Spleen (tissue), 11 donors: ENCODE results near the gene KCND3. TPM values are rescaled to one million over a fixed set of nuclear protein-coding genes. Genes with fewer than 3 reads are reported as not detected.

ENCODE experiments used
- DNase-seq: peaks from one replicate; pipeline ENCODE4 v3.0.0-alpha.2; 2020
- H3K27ac ChIP-seq, 8 donors: fragments of 200-600 bp; sonication (generic) in 7 of 8; 1 replicate in 4 of 8; 2 replicates in 4 of 8; pipeline versions ENCODE4 v1.5.0 to v1.8.0; 2016 to 2021; ENCODE audit warnings: inconsistent platforms in 4 of 8, mild to moderate bottlenecking in 4 of 8, moderate library complexity in 1 of 8
- H3K27me3 ChIP-seq, 7 donors: fragments of 200-600 bp; sonication (generic) in 6 of 7; replicated peaks in 1 of 7; 1 replicate in 4 of 7; 2 replicates in 3 of 7; pipeline versions ENCODE4 v1.5.0 to v1.8.0; 2016 to 2021; ENCODE audit warnings: inconsistent platforms in 3 of 7, mild to moderate bottlenecking in 1 of 7
- H3K36me3 ChIP-seq, 6 donors: fragments of 200-600 bp; sonication (generic) in 5 of 6; 1 replicate in 4 of 6; 2 replicates in 2 of 6; pipeline versions ENCODE4 v1.5.0 to v1.8.0; 2016 to 2021; ENCODE audit warnings: inconsistent platforms in 2 of 6
- H3K4me1 ChIP-seq, 6 donors: fragments of 200-600 bp; sonication (generic) in 5 of 6; 1 replicate in 3 of 6; 2 replicates in 3 of 6; pipeline versions ENCODE4 v1.5.0 to v1.8.0; 2016 to 2021; ENCODE audit warnings: inconsistent platforms in 3 of 6
- H3K4me3 ChIP-seq, 8 donors: fragments of 200-600 bp; sonication (generic) in 7 of 8; 1 replicate in 4 of 8; 2 replicates in 4 of 8; pipeline versions ENCODE4 v1.5.0 to v1.8.0; 2016 to 2021; ENCODE audit warnings: inconsistent platforms in 4 of 8, mild to moderate bottlenecking in 4 of 8, moderate library complexity in 2 of 8
- H3K9me3 ChIP-seq, 8 donors: fragments of 200-600 bp; sonication (generic) in 7 of 8; 1 replicate in 4 of 8; 2 replicates in 4 of 8; pipeline versions ENCODE4 v1.5.0 to v1.8.0; 2016 to 2021; ENCODE audit warnings: inconsistent platforms in 4 of 8
- POLR2A ChIP-seq, 3 donors: fragments of 450-650 bp; IDR thresholded peaks; one replicate each; pipeline ENCODE4 v1.5.1; 2017; ENCODE audit warnings: antibody characterized with exemption in 3 of 3, mild to moderate bottlenecking in 1 of 3
- POLR2AphosphoS5 ChIP-seq, 3 donors: sonication (generic); formaldehyde crosslinking; IDR thresholded peaks; one replicate each; pipeline ENCODE4 v1.5.1; 2017; ENCODE audit warnings: antibody characterized with exemption in 3 of 3
- WGBS, 5 donors: extraction: QIAGEN DNeasy Blood & Tissue Kit in 3 of 5; methylation state at CpG; one replicate each; pipeline versions ENCODE4 v1.1.5 to v1.1.7; 2013 to 2018; 5-methylcytosine and 5-hydroxymethylcytosine counted together
- intact Hi-C: fragments of 100-400 bp; cut with DNase I; formaldehyde crosslinking; loops from one replicate; pipeline ENCODE4 v1.15.0; 2023; ENCODE audit warnings: low total_unique reads
- polyA plus RNA-seq, 3 donors: library from polyadenylated mRNA; stranded (reverse); fragments of 200-250 nt; gene quantifications; one replicate each; pipeline ENCODE4 v1.2.1, GENCODE V29; 2013
- total RNA-seq, 7 donors: library from RNA; depleted of rRNA in 3 of 7; stranded (reverse); fragments of >200 nt in 3 of 7; fragmentation: NEBNext Ultra II Directional in 4 of 7; extraction: Animal tissue kit (Norgen Biotek cat#: 25700) in 4 of 7; gene quantifications; one replicate each; pipeline versions ENCODE4 v1.1.0 to v1.2.1, GENCODE V29; 2016 to 2021
- TF ChIP-seq, protein P1 (sequence below), 11 experiments: fragments of 200-600 bp in 7 of 11; fragments of 450-650 bp in 4 of 11; sonication (generic) in 4 of 11; IDR thresholded peaks in 8 of 11; conservative IDR thresholded peaks in 3 of 11; 1 replicate in 7 of 11; 2 replicates in 4 of 11; pipeline versions ENCODE4 v1.4.0 to v1.8.0; 2016 to 2021; ENCODE audit warnings: antibody characterized with exemption in 11 of 11, inconsistent platforms in 4 of 11, mild to moderate bottlenecking in 1 of 11
- donor health status: healthy with polysubstance abuse.
- donor health status: DM: no; HTN: no; CAD: no; lungs with moderate emphysema.
- donor health status: DM: no; HTN: no; CAD: no.
- donor health status: Bipolar disorder and iron deficiency.
- donor health status: healthy.
- donor health status: DM: no; HTN: no; CAD: no.
- donor health status: DM: yes; HTN: yes; CAD: no.

KCND3 gene
- total and polyA plus RNA-seq, 10 donors: 0.67 to 14.2 (median 8.6) TPM

DNA sequence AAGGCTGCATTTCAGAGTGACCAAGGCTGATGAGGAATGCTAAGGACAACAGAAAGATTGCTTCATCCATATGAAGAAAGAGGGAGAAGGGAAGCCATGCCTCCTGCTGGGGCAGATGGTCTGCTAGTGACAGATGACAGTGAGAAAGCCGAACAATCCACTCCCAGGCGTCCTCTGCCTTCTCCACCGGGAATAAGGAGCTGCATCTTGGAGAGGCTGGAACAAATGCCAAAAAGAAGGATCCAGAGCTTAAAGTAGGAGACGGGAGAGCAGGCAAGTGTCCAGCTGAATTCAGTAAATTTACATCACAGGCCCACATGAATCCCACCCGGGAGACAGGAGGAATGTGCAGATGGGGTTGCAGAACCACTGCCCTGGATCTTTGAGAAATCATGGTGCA is 200.3 kb downstream of the KCND3 start:
- intact Hi-C loops: no loop called here
- DNase-seq: no peak
- H3K9me3 ChIP-seq: no peaks in the 10 kb centered on the region
- TF ChIP-seq POLR2A (IDR thresholded peaks at IDR 0.05): no peak
- TF ChIP-seq, protein P1, sequence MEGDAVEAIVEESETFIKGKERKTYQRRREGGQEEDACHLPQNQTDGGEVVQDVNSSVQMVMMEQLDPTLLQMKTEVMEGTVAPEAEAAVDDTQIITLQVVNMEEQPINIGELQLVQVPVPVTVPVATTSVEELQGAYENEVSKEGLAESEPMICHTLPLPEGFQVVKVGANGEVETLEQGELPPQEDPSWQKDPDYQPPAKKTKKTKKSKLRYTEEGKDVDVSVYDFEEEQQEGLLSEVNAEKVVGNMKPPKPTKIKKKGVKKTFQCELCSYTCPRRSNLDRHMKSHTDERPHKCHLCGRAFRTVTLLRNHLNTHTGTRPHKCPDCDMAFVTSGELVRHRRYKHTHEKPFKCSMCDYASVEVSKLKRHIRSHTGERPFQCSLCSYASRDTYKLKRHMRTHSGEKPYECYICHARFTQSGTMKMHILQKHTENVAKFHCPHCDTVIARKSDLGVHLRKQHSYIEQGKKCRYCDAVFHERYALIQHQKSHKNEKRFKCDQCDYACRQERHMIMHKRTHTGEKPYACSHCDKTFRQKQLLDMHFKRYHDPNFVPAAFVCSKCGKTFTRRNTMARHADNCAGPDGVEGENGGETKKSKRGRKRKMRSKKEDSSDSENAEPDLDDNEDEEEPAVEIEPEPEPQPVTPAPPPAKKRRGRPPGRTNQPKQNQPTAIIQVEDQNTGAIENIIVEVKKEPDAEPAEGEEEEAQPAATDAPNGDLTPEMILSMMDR (IDR thresholded peaks at IDR 0.05 in 8 of 11, conservative IDR thresholded peaks at IDR 0.05 in 3 of 11): no peak
- TF ChIP-seq POLR2AphosphoS5 (IDR thresholded peaks at IDR 0.05): no peak
- 69 to 85% (median 77%) methylated on average over 5 of the region's 5 CpGs for WGBS, 5 donors
- no peaks in the 10 kb centered on the region for H3K36me3 ChIP-seq
- no peak overlapping the region for H3K4me3 ChIP-seq
- H3K4me1 ChIP-seq: peaks cover 0 to 13% (median 4%) of the 10 kb centered on the region in 6 donors
- H3K27ac ChIP-seq: peak overlapping the region in 2 of 8 donors; percentile 15 to 45
- H3K27me3 ChIP-seq: peaks cover 0 to 8% (median 0%) of the 10 kb centered on the region in 7 donors

DNA sequence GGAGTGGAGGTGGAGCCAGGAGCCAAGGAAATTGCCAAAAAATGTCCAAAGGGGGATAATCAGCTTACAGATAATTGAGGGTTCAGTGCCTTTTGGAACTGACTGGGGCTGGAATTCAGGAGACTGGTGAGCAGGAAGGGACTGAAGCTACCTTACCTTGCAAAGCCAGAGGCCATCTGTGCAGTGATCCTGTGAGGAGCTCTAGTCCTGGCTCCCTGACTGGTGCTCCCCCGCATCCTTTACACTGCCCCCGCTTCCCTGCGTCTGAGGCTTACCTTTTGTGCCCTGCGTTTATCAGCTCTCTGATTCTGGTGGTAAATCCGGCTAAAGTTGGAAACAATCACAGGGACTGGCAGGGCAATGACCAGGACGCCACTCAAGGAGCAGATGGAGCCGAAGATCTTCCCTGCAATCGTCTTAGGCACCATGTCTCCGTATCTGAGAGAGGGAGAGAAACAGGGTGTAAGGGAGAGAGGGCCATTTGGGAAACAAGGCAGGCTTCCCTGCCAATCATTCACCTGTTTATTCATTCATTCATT is 202.7 kb downstream of the KCND3 start:
- intact Hi-C loops: no loop called here
- no peaks in the 10 kb centered on the region for H3K9me3 ChIP-seq
- no peak overlapping the region for H3K27ac ChIP-seq
- peaks cover 0 to 9% (median 0%) of the 10 kb centered on the region in 6 donors for H3K4me1 ChIP-seq
- 79 to 93% (median 90%) methylated on average over 9 of the region's 9 CpGs for WGBS, 5 donors
- H3K4me3 ChIP-seq: no peak overlapping the region
- DNase-seq: no peak
- H3K27me3 ChIP-seq: peaks cover 0 to 7% (median 0%) of the 10 kb centered on the region in 7 donors
- TF ChIP-seq, protein P1 (IDR thresholded peaks at IDR 0.05 in 8 of 11, conservative IDR thresholded peaks at IDR 0.05 in 3 of 11): no peak
- no peak for TF ChIP-seq POLR2A (IDR thresholded peaks at IDR 0.05)
- no peak for TF ChIP-seq POLR2AphosphoS5 (IDR thresholded peaks at IDR 0.05)
- H3K36me3 ChIP-seq: no peaks in the 10 kb centered on the region

GRCh38 chr1:111784273-111784901 is 205.1 kb downstream of the KCND3 start:
- 76 to 91% (median 84%) methylated on average over 4 of the region's 4 CpGs for WGBS, 5 donors
- no peak for TF ChIP-seq POLR2A (IDR thresholded peaks at IDR 0.05)
- no peak for TF ChIP-seq POLR2AphosphoS5 (IDR thresholded peaks at IDR 0.05)
- TF ChIP-seq, protein P1 (IDR thresholded peaks at IDR 0.05 in 8 of 11, conservative IDR thresholded peaks at IDR 0.05 in 3 of 11): no peak

DNA sequence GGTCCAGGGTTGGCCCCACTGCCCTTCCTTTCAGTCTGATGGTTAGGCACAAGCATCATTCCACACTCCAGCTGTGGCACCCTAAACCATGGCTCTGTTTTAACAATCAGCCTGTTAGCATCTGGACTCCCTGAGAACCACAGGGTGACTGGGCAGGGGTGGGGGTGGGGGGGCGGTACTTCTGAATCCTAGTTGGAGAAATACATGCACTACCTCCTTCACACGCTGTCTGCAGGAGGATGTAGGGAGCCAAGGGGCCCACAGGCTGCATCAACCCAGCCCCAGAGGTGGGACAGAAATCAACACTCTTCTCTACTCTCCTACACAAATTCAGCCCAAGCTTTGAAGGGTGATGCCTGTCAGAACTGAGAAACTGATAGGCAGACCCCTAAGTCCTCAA is 209.9 kb downstream of the KCND3 start:
- no peaks in the 10 kb centered on the region for H3K4me1 ChIP-seq
- intact Hi-C loops: no loop called here
- no peak overlapping the region for H3K27ac ChIP-seq
- H3K36me3 ChIP-seq: peaks cover 0 to 10% (median 0%) of the 10 kb centered on the region in 6 donors
- no peaks in the 10 kb centered on the region for H3K27me3 ChIP-seq
- no peak for DNase-seq
- TF ChIP-seq POLR2A (IDR thresholded peaks at IDR 0.05) (no peak), POLR2AphosphoS5 (IDR thresholded peaks at IDR 0.05) (no peak)
- TF ChIP-seq, protein P1 (IDR thresholded peaks at IDR 0.05 in 8 of 11, conservative IDR thresholded peaks at IDR 0.05 in 3 of 11): no peak
- H3K4me3 ChIP-seq: no peak overlapping the region
- H3K9me3 ChIP-seq: no peaks in the 10 kb centered on the region
- 72 to 98% (median 93%) methylated on average over 2 of the region's 2 CpGs for WGBS, 5 donors

More at GRCh38 chr1:111784273-111784901, 205.1 kb downstream of the KCND3 start:
- no peak for DNase-seq
- no peaks in the 10 kb centered on the region for H3K27me3 ChIP-seq
- no peak overlapping the region for H3K27ac ChIP-seq
- H3K4me3 ChIP-seq: no peak overlapping the region
- peaks cover 0 to 3% (median 0%) of the 10 kb centered on the region in 6 donors for H3K4me1 ChIP-seq
- peaks cover 0 to 10% (median 0%) of the 10 kb centered on the region in 6 donors for H3K36me3 ChIP-seq
- intact Hi-C loops: no loop called here
- H3K9me3 ChIP-seq: no peaks in the 10 kb centered on the region
